Skeletal muscle satellite cell (primary cell): ENCODE results near the gene CDSN.

Experiments
- H3K27me3 ChIP-seq: 2 replicates; pipeline ENCODE4 v1.7.0; 2013; ENCODE audit warnings: low read length; ENCODE audit not compliant: control insufficient read depth, insufficient read depth
- H3K36me3 ChIP-seq: 2 replicates; pipeline ENCODE4 v1.7.0; 2013; ENCODE audit warnings: mild to moderate bottlenecking, control low read depth, low read length; ENCODE audit not compliant: insufficient read depth
- H3K4me1 ChIP-seq: 2 replicates; pipeline ENCODE4 v1.7.0; 2013; ENCODE audit warnings: low read length; ENCODE audit not compliant: control insufficient read depth, insufficient read depth
- H3K4me2 ChIP-seq: 2 replicates; pipeline ENCODE4 v1.7.0; 2013; ENCODE audit warnings: mild to moderate bottlenecking, low read length
- H3K4me3 ChIP-seq: 2 replicates; pipeline ENCODE4 v1.7.0; 2013; ENCODE audit warnings: low read length
- H3K9ac ChIP-seq: 2 replicates; pipeline ENCODE4 v1.7.0; 2013; ENCODE audit warnings: mild to moderate bottlenecking, low read depth, low read length, moderate library complexity
- H3K9me3 ChIP-seq: replicated peaks from 2 replicates; pipeline ENCODE4 v1.7.0; 2013; ENCODE audit warnings: mild to moderate bottlenecking, control low read depth, low read length

CDSN gene

GRCh38 chr6:31158863-31159855 lies 38.9 kb upstream of the CDSN start:
- H3K4me3 ChIP-seq: peak overlapping the region; percentile 83
- peaks cover 24% of the 10 kb centered on the region for H3K36me3 ChIP-seq
- H3K27me3 ChIP-seq: no peaks in the 10 kb centered on the region
- H3K4me1 ChIP-seq: peaks cover 17% of the 10 kb centered on the region
- H3K4me2 ChIP-seq: peak overlapping the region; percentile 93
- peak overlapping the region; percentile 85 for H3K9ac ChIP-seq
- no peaks in the 10 kb centered on the region for H3K9me3 ChIP-seq

GRCh38 chr6:31158140-31158862 lies 38.1 kb upstream of the CDSN start, which contains the start of gene TCF19:
Gene TCF19, plus strand, starts transcription at chr6:31158589. Its CDS starts 881 bp downstream, at chr6:31159470.
- H3K4me2 ChIP-seq: peak within 1 kb of the TSS; percentile 93
- H3K4me3 ChIP-seq: peak within 1 kb of the TSS; percentile 84
- H3K9ac ChIP-seq: peak within 1 kb of the TSS; percentile 87
- H3K9me3 ChIP-seq: no peaks in the 10 kb centered on the region
- H3K27me3 ChIP-seq: no peaks in the 10 kb centered on the region
- H3K36me3 ChIP-seq: peaks cover 21% of the 10 kb centered on the region
- H3K4me1 ChIP-seq: peaks cover 17% of the 10 kb centered on the region

DNA sequence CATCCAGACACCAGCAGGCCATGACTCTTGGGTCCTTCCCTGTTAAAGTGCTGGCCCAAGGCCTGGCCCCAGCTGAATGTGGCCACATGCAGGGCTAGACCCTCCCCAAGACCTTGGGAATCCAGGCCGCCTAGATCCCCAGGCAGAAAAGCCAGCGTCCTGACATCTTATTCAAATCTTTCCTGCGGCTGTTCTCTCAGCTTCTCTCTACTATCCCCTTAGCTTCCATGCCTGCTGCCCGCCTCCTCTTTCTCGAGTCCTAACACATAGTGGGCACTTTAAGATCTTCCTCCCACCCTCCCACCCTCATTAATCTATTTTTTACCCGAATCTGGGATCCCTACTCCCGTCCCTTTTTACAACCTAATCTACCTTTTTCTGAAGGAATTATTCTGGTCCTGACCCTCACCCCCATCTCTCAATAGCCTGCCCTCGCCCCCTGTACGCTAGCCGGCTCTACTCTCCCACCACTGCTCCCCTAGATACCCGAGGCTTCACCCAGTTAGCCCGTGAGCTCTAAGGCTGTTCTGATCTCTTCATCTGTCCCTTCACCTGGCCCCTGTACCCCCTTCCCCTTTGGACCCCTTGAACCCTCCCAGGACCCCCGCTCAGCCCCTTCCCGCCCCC lies 37.4 kb upstream of the CDSN start, which contains the start of gene CCHCR1:
CCHCR1 (minus strand) TSS at position 290 of the 627 bp plus-strand sequence; CDS start at position 88, 202 bp downstream.
- Histone ChIP-seq H3K36me3 (peaks cover 18% of the 10 kb centered on the region), H3K27me3 (no peaks in the 10 kb centered on the region), H3K9me3 (no peaks in the 10 kb centered on the region), H3K4me3 (peak within 1 kb of the TSS; percentile 84), H3K4me1 (peaks cover 17% of the 10 kb centered on the region), H3K9ac (peak within 1 kb of the TSS; percentile 87), H3K4me2 (peak within 1 kb of the TSS; percentile 93)

DNA sequence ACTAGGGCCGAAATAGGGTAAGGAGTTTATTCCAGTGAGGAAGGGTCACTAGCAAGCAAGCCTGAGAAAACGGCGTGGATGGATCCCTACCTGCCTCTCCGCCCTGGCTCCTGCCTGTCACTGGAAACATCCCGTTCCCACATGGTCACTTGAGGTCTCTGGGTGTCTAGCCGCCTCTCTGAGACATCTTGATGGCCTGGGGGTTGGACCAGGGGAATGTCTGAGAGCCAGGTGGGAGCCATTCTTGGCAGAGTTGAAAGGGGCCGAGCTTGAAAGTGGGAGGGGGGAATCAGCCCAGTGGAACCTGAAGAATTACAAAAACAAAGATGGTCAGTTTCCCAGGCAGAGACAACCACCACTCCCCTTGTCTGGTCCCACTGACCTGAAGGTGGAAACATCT lies 36.4 kb upstream of the CDSN start:
- Histone ChIP-seq H3K9me3 (no peaks in the 10 kb centered on the region), H3K4me3 (no peak overlapping the region), H3K4me2 (peak overlapping the region; percentile 87), H3K36me3 (peaks cover 9% of the 10 kb centered on the region), H3K27me3 (no peaks in the 10 kb centered on the region), H3K9ac (no peak overlapping the region), H3K4me1 (peaks cover 17% of the 10 kb centered on the region)

GRCh38 chr6:31154436-31154835 lies 34.2 kb upstream of the CDSN start:
- H3K36me3 ChIP-seq: peaks cover 8% of the 10 kb centered on the region
- H3K4me1 ChIP-seq: peaks cover 11% of the 10 kb centered on the region
- H3K4me3 ChIP-seq: no peak overlapping the region

GRCh38 chr6:31152781-31153180 lies 32.5 kb upstream of the CDSN start:
- H3K9ac ChIP-seq: no peak overlapping the region
- no peak overlapping the region for H3K4me3 ChIP-seq
- H3K36me3 ChIP-seq: peaks cover 11% of the 10 kb centered on the region

More at GRCh38 chr6:31154436-31154835, 34.2 kb upstream of the CDSN start:
- H3K9ac ChIP-seq: no peak overlapping the region
- H3K4me2 ChIP-seq: no peak overlapping the region
- H3K9me3 ChIP-seq: no peaks in the 10 kb centered on the region
- no peaks in the 10 kb centered on the region for H3K27me3 ChIP-seq

GRCh38 chr6:31149827-31150447 lies 29.7 kb upstream of the CDSN start:
- Histone ChIP-seq H3K4me3 (no peak overlapping the region), H3K36me3 (peaks cover 3% of the 10 kb centered on the region), H3K9ac (no peak overlapping the region), H3K4me1 (no peaks in the 10 kb centered on the region), H3K9me3 (no peaks in the 10 kb centered on the region), H3K27me3 (no peaks in the 10 kb centered on the region), H3K4me2 (no peak overlapping the region)

More at GRCh38 chr6:31152781-31153180, 32.5 kb upstream of the CDSN start:
- Histone ChIP-seq H3K4me2 (no peak overlapping the region), H3K9me3 (no peaks in the 10 kb centered on the region), H3K4me1 (peaks cover 4% of the 10 kb centered on the region), H3K27me3 (no peaks in the 10 kb centered on the region)

DNA sequence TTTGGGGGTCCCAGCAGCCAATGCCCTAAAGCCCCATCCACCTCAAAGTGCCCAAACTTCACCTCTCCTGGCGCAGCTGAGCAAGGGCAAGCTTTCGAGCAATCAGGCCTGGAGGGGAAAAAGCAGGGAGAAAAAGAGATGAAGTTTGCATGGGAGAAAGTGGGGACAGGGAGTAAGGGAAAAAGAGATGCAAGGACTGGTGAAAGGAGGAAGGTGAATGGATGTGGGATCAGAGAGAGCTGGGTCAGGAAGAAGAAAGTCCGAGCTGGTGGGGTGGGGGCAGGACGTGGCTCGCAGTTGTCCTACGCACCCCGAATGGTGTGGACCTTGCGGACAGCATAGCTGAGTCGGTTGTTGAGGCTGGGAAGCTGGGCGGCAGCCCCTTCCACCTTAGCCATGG lies 25.1 kb upstream of the CDSN start:
- peaks cover 15% of the 10 kb centered on the region for H3K36me3 ChIP-seq

GRCh38 chr6:31144970-31145340 lies 24.7 kb upstream of the CDSN start:
- peaks cover 15% of the 10 kb centered on the region for H3K36me3 ChIP-seq
- H3K4me2 ChIP-seq: no peak overlapping the region
- no peaks in the 10 kb centered on the region for H3K9me3 ChIP-seq
- peaks cover 6% of the 10 kb centered on the region for H3K4me1 ChIP-seq
- no peaks in the 10 kb centered on the region for H3K27me3 ChIP-seq
- H3K9ac ChIP-seq: no peak overlapping the region
- H3K4me3 ChIP-seq: no peak overlapping the region

More for the DNA sequence above, 25.1 kb upstream of the CDSN start:
- Histone ChIP-seq H3K27me3 (no peaks in the 10 kb centered on the region), H3K9ac (no peak overlapping the region), H3K4me3 (no peak overlapping the region), H3K4me2 (no peak overlapping the region), H3K9me3 (no peaks in the 10 kb centered on the region), H3K4me1 (peaks cover 6% of the 10 kb centered on the region)

DNA sequence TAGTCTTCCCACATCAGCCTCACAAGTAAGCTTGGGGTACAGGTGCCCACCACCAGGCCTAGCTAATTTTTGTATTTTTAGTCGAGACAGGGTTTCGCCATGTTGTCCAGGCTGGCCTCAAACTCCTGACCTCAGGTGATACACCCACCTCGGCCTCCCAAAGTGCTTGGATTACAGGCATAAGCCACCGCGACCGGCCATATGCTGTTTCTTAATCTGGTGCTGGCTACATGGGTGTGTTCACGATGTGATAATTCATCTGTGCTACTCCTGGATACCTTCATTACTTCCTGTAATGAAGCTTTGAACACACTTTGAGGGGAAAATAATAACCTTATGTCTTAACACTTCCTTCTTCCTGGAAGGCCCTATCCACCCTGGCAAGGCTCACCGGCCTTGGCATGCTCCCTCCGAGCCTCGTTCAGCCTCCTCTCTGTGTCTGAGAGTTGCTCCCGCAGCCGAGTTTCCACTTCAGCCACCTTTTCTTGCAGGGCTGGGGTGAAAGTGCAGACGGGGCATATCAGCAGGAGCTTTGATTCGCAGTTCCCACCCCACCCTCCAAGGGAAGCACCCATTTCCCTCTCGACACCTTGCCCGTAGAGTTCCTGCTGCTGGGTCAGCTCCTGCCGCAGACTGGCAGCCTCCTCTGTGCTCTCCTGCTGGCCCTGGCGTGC lies 24.2 kb upstream of the CDSN start:
- no peaks in the 10 kb centered on the region for H3K9me3 ChIP-seq
- no peaks in the 10 kb centered on the region for H3K27me3 ChIP-seq
- no peak overlapping the region for H3K4me2 ChIP-seq
- H3K36me3 ChIP-seq: peaks cover 15% of the 10 kb centered on the region
- H3K4me1 ChIP-seq: peaks cover 6% of the 10 kb centered on the region
- H3K4me3 ChIP-seq: no peak overlapping the region
- H3K9ac ChIP-seq: no peak overlapping the region
